Heart left ventricle (tissue), 16 donors: ENCODE measurements around the gene DYNLT5. TPM values are rescaled to one million over a fixed set of nuclear protein-coding genes. Genes with fewer than 3 reads are reported as not detected.

Experiments
- ATAC-seq, 4 donors: fragments of 200-7000 bp; cut with Tn5 transposase; one replicate each; pipeline ENCODE4 v1.9.1; 2020 to 2022; ENCODE audit warnings: moderate library complexity in 4 of 4, mild to moderate bottlenecking in 3 of 4, moderate number of reproducible peaks in 1 of 4
- DNase-seq, 5 donors: peaks; one replicate each; pipeline ENCODE4 v3.0.0-alpha.2; 2020
- H3K27ac ChIP-seq, 12 donors: fragments of 200-600 bp; sonication (generic) in 4 of 12; one replicate each; pipeline versions ENCODE4 v1.5.0 to v1.8.0; 2016 to 2022; ENCODE audit warnings: mild to moderate bottlenecking in 2 of 12
- H3K27me3 ChIP-seq, 9 donors: fragments of 200-600 bp; sonication (generic) in 2 of 9; one replicate each; pipeline versions ENCODE4 v1.5.1 to v1.8.0; 2016 to 2022; ENCODE audit warnings: mild to moderate bottlenecking in 3 of 9
- H3K36me3 ChIP-seq, 9 donors: fragments of 200-600 bp; sonication (generic) in 2 of 9; one replicate each; pipeline versions ENCODE4 v1.5.0 to v1.8.0; 2018 to 2022; ENCODE audit warnings: mild to moderate bottlenecking in 2 of 9
- H3K4me1 ChIP-seq, 12 donors: fragments of 200-600 bp; sonication (generic) in 4 of 12; one replicate each; pipeline versions ENCODE4 v1.5.0 to v1.8.0; 2016 to 2022; ENCODE audit warnings: mild to moderate bottlenecking in 3 of 12
- H3K4me3 ChIP-seq, 12 donors: fragments of 200-600 bp; sonication (generic) in 4 of 12; one replicate each; pipeline versions ENCODE4 v1.5.0 to v1.8.0; 2017 to 2022; ENCODE audit warnings: mild to moderate bottlenecking in 9 of 12, moderate library complexity in 4 of 12
- H3K9me3 ChIP-seq, 12 donors: fragments of 200-600 bp; sonication (generic) in 4 of 12; one replicate each; pipeline versions ENCODE4 v1.5.0 to v1.8.0; 2016 to 2022; ENCODE audit warnings: mild to moderate bottlenecking in 1 of 12
- CTCF ChIP-seq, 12 donors: fragments of 200-600 bp; sonication (generic) in 4 of 12; IDR thresholded peaks; one replicate each; pipeline versions ENCODE4 v1.5.0 to v1.8.0; 2018 to 2022; ENCODE audit warnings: antibody characterized with exemption in 12 of 12, mild to moderate bottlenecking in 5 of 12
- POLR2A ChIP-seq, 2 donors: fragments of 450-650 bp; IDR thresholded peaks; one replicate each; pipeline ENCODE4 v1.6.1; 2017; ENCODE audit warnings: antibody characterized with exemption in 2 of 2, mild to moderate bottlenecking in 2 of 2, moderate library complexity in 2 of 2
- WGBS, 4 donors: extraction: QIAGEN DNeasy Blood & Tissue Kit in 2 of 4; methylation state at CpG; one replicate each; pipeline versions ENCODE4 v1.1.5 to v1.1.7; 2013 to 2018; 5-methylcytosine and 5-hydroxymethylcytosine counted together
- intact Hi-C, 10 donors: fragments of 100-400 bp; cut with DNase I; formaldehyde crosslinking; loops; one replicate each; pipeline versions ENCODE4 v1.11.1 to v1.14.2; 2022
- polyA plus RNA-seq, 2 donors: library from polyadenylated mRNA; stranded (reverse); fragments of 200-250 nt; gene quantifications; one replicate each; pipeline ENCODE4 v1.2.3, GENCODE V29; 2013
- total RNA-seq, 9 donors: library from RNA; depleted of rRNA in 2 of 9; stranded (reverse); fragments of >200 nt in 2 of 9; fragmentation: NEBNext Ultra II Directional in 3 of 9; extraction: Animal tissue kit (Norgen Biotek cat#: 25700) in 3 of 9; gene quantifications; one replicate each; pipeline versions ENCODE4 v1.1.0 to v1.2.4, GENCODE V29; 2016 to 2023
- donor health status: ischemic (EF 13 %, LVEDD 7.1; RV severe dilation, severe dysfunction).
- donor health status: healthy with polysubstance abuse.
- donor health status: DM: no; HTN: yes; CAD: no.
- donor health status: DM: no; HTN: no; CAD: no.
- donor health status: ischemic (EF 25% LVEDD 6.9; RV normal size, moderate dysfunction).
- donor health status: ischemic (EF 25% LVEDD 5.7; RV mildly dilated, moderate dysfunction).
- donor health status: healthy.
- donor health status: DM: yes; HTN: yes; CAD: no.
- donor health status: ischemic (EF 35%, LVEDD 5.7; RV mildly dilated, moderate dysfunction).
- donor health status: nonischemic (EF 11% LVEDD 7.7; RV severe dilation, severe dysfunction).
- donor health status: DM: yes; HTN: yes; CAD: no.
- donor health status: PGD.
- donor health status: ischemic (EF 29% LVEDD 5.4; RV normal size, mild dysfunction).
- donor health status: nonischemic (EF 23%, LVEDD 6.1; RV moderate dilation, normal function).

DYNLT5 gene
- total and polyA plus RNA-seq, 11 donors, result 0.48 to 7.3 (median 1.8) TPM

- H3K36me3 ChIP-seq, result no peaks in the 10 kb centered on the region
- H3K27ac ChIP-seq, result no peak overlapping the region
- 89 to 93% (median 91%) methylated on average over 1 of the region's 1 CpG for WGBS, 4 donors
- DNase-seq (no peak), ATAC-seq (no peak)
- intact Hi-C loops, result no loop called here
- H3K4me1 ChIP-seq, result no peaks in the 10 kb centered on the region
- H3K9me3 ChIP-seq, result no peaks in the 10 kb centered on the region
- no peak overlapping the region for H3K4me3 ChIP-seq
- H3K27me3 ChIP-seq, result no peaks in the 10 kb centered on the region
- no peak for TF ChIP-seq POLR2A (IDR thresholded peaks at IDR 0.05)
- no peak for TF ChIP-seq CTCF (IDR thresholded peaks at IDR 0.05)
Observed at GRCh38 chr1:66809245-66809644, 57.0 kb downstream of the DYNLT5 start.

- no peaks in the 10 kb centered on the region for H3K9me3 ChIP-seq
- no peaks in the 10 kb centered on the region for H3K36me3 ChIP-seq
- no peak for TF ChIP-seq POLR2A (IDR thresholded peaks at IDR 0.05)
- no peak for TF ChIP-seq CTCF (IDR thresholded peaks at IDR 0.05)
- intact Hi-C loops, result no loop called here
- no peak overlapping the region for H3K4me3 ChIP-seq
- no peaks in the 10 kb centered on the region for H3K4me1 ChIP-seq
- no peak overlapping the region for H3K27ac ChIP-seq
- DNase-seq, result no peak
- no peaks in the 10 kb centered on the region for H3K27me3 ChIP-seq
- ATAC-seq, result no peak
- 52 to 70% (median 55%) methylated on average over 1 of the region's 1 CpG for WGBS, 4 donors
Observed at GRCh38 chr1:66809736-66810326, 57.6 kb downstream of the DYNLT5 start.

- H3K27ac ChIP-seq, result no peak overlapping the region
- no peaks in the 10 kb centered on the region for H3K27me3 ChIP-seq
- peaks cover 0 to 4% (median 0%) of the 10 kb centered on the region in 12 donors for H3K9me3 ChIP-seq
- no peak for TF ChIP-seq POLR2A (IDR thresholded peaks at IDR 0.05)
- TF ChIP-seq CTCF (IDR thresholded peaks at IDR 0.05), result no peak
- 97 to 100% (median 99%) methylated on average over 1 of the region's 1 CpG for WGBS, 4 donors
- no peaks in the 10 kb centered on the region for H3K4me1 ChIP-seq
- DNase-seq (no peak), ATAC-seq (no peak)
- intact Hi-C loops, result no loop called here
- peaks cover 0 to 5% (median 0%) of the 10 kb centered on the region in 9 donors for H3K36me3 ChIP-seq
- H3K4me3 ChIP-seq, result no peak overlapping the region
Observed at GRCh38 chr1:66824771-66825170, 72.5 kb downstream of the DYNLT5 start.

Other genes starting within 250 kb of the DYNLT5 start
- 10 to 100 TPM in 4 of 9 donors, 1 to 10 TPM in 5; 2.1 to 17.3 (median 5.0) TPM for gene SGIP1, start 218.3 kb upstream of the DYNLT5 start, total RNA-seq
- 1 to 10 TPM; 3.7 to 4.0 TPM for gene SGIP1, start 218.3 kb upstream of the DYNLT5 start, polyA plus RNA-seq
- not detected for gene INSL5, start 48.8 kb downstream of the DYNLT5 start, total RNA-seq
- gene INSL5, start 48.8 kb downstream of the DYNLT5 start, polyA plus RNA-seq, result not detected
- 10 to 100 TPM in 5 of 9 donors, 1 to 10 TPM in 4; 4.5 to 18.9 (median 10.5) TPM for gene DNAI4, start 172.4 kb downstream of the DYNLT5 start, total RNA-seq
- gene DNAI4, start 172.4 kb downstream of the DYNLT5 start, polyA plus RNA-seq, result 1 to 10 TPM in 1 of 2 donors, under 1 TPM in 1; 0.72 to 1.3 TPM
- 10 to 100 TPM; 14.3 to 23.8 (median 19.3) TPM for gene MIER1, start 172.5 kb downstream of the DYNLT5 start, total RNA-seq
- gene MIER1, start 172.5 kb downstream of the DYNLT5 start, polyA plus RNA-seq, result 10 to 100 TPM in 1 of 2 donors, 1 to 10 TPM in 1; 7.3 to 10.5 TPM